ENCODE data around the gene UXT.
A peak's percentile ranks its signal among the peaks of the same experiment; 100 is the strongest.

UXT gene

DNA sequence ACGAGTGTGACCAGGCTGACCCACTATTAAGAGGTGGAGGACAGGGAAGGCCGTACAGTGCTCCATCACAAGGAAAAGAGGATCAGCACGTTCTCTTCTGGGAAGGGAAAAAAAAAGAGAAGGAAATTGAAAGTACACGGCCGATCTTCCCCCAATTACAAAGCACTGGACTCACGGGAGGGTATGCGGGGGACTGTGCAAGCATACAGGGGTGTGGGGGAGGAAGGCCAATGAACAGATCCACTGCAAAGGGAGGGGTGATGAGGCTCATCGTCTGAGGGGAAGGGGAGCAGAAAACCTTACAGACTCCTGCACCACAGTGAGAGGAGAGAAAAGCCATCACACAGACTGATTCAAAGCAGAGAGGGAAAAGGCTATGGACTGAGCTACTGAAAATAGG, 9.7 kb downstream of the UXT start:
- no peak for DNase-seq (ENCODE audit: low read depth in 2 of 2)

DNA sequence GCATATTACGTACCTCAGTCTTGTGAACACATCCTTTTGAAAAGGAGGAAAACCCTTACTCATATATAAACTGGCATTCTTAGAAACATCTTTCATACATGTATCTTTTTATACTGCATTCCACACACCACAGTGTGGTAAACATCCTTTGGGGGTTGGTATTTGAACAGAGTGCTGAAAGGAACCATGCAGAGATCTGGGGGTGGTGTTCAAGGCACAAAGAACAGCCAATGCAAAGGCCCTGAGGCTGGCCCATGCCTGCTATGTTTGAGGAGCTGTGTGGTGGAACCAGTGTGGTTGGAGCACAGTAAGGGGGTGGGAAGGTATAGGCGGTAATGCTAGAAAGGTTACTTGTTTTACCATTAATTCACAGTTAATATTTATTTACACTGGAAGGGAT, 10.6 kb downstream of the UXT start:
- no peak for DNase-seq (ENCODE audit: low read depth in 2 of 2)

DNA sequence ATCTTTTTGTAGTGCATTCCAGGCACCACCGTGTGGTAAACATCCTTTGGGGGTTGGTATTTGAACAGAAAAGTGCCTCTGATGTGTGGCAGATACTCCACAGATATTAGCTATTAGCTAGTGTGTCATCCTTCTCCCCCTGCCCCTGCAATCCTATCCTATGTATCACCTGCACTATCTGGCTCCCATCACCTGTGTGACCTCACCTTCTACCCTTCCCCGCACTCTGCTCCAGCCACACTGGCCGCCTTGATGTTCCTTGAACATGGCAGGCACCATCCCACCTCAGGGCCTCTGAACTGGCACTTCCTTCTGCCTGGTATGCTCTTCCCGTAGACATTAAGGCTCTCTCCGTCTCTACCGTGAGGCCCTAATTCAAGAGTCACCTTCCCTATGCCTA, 12.3 kb downstream of the UXT start:
- no peak for DNase-seq (ENCODE audit: low read depth in 2 of 2)

DNA sequence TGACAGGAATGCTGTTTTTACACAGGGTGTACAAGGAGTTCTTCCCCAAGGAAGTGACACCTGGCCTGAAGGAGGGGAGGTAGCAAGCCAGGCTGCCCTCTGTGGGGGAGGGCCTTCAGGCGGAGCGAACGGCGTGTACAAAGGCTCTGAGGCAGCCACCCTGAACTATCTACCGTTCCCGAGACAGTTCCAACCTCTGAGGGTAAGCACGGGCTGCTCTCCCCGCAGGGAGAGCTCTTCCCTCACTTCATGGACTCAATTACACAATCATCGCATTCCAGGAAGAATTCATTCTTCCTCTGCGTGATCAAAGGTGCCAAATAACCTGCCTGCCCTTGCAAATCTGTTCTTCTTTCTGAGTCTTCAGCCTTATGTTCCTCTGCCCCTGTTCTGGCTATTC, 13.4 kb downstream of the UXT start:
- no peak for DNase-seq (ENCODE audit: low read depth in 2 of 2)

DNA sequence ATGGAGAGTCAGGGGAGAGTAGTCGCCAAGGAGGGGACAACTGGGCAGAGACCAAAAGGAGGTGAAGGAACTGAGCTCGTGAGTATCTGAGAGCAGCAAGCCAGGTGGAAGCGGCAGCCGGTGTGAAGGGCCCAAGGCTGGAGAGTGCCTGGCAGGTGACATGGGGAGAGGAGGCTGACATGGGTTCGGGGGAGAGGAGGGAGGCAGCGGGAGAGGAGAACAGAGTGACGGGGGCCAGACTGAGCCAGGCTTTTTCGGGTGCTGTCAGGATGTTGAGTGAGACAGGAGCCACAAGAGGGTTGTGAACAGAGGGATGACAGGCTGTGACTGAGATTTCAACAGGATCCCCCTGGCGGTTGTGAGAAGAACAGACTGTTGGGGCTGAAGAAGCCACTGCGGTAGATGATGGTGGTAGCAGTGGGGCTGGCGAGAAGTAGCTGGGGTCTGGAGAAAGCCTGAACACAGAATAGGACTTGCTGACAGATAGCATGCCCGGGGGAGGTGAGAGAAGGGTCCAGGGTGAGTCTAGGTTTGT, 14.4 kb downstream of the UXT start:
- DNase-seq (ENCODE audit: low read depth in 2 of 2), result no peak

DNA sequence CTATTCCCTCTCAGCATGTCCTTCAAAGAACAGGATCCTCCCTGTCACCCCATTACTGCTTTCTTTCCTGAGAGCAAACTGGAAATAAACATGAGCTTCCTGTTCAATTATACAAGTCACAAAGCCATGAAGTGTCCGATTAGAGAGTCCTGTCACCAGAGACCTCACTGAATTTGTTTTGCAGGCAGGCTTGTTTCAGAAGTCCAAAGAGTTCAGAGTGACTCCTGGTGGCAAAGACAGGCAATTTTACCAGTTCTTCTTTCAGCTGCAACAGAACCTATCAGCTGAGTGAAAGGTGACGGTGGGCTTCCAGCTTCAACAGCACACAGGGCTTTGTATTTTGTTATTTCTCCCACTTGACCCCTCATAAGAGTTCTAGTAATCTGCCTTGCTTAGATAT, 15.1 kb downstream of the UXT start:
- no peak for DNase-seq (ENCODE audit: low read depth in 2 of 2)

DNA sequence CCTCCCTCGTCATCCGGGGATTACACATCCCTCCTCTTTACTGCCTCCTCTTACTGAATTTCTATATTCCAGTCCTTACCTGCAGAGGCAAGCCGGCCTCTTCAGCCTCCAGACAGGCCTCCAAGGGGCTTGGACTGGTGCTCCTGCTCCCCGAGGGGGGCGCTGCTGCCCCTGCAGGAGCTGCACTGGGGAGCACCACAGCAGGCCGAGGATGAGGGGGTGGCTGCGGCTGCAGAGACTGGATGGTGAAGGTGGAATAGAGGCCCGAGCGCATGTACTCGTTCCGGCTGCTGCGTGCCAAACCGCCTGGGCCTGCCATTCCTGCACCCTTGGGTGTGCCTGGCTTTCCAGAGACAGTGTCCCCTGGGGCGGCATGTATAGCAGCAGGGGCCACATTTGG, 20.2 kb downstream of the UXT start:
- DNase-seq (ENCODE audit: low read depth in 2 of 2), result no peak

DNA sequence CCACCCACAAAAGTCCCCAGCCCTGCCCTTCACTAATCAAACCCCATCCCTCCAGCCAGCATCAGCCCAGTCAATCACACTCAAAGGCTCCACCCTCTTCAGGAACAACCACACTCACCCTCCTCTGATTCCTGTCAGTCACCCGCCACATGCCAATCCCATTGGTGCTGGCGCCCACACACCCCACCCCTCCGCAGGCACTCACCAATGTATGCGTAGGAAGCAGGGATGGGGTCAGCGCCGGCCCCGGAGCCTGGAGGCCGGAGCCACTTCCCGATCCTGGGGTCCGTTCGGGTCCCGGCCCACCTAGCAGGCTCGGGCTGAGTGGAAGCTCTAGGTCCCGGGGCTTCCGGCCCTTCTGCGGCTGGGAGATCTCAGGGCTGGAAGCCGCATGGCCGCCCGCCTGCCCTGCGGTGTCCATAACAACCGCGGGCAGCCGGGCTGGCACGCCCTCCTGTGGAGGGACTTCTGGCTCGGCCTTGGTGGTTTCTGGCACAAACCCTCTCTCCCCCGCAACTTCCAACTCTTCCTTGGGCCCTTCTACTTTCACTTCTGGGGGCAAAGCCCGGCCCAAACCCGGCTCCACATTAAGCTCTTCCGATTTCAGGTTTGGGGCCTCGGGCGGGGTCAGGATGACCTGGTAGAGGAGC, 21.3 kb downstream of the UXT start:
- no peak for DNase-seq (ENCODE audit: low read depth in 2 of 2)

DNA sequence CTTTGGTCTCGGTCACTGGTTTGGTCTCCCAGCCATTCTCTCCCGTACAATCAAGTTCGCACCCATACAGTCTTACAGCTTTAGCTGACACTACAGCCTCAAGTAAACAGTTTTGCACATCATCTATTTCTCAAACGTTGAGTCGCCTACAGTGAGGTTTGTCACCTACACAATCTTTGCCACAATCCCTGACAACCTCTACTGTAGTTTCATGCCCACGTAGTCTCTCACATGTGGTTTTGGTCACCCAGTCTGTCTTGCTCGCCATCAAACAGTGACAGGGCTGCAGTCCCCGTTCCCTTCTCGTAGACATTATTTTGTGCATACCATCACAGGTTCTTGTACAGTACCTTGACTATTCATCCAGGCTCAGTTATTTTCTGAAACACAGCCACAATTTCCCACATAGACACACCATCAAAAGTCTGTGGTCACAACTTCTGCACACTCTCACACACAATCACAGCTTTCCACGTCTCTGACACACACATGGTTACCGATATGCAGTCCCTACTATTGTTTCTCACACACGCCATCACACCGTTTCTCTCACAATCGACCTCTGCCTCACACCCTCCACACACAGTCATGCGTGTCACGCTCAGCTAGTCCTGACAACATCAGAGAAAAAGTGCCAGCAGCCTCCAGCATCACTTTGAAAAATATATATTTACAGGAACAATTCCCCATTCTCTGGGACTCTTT, 24.0 kb downstream of the UXT start:
- no peak for DNase-seq (ENCODE audit: low read depth in 2 of 2)

DNA sequence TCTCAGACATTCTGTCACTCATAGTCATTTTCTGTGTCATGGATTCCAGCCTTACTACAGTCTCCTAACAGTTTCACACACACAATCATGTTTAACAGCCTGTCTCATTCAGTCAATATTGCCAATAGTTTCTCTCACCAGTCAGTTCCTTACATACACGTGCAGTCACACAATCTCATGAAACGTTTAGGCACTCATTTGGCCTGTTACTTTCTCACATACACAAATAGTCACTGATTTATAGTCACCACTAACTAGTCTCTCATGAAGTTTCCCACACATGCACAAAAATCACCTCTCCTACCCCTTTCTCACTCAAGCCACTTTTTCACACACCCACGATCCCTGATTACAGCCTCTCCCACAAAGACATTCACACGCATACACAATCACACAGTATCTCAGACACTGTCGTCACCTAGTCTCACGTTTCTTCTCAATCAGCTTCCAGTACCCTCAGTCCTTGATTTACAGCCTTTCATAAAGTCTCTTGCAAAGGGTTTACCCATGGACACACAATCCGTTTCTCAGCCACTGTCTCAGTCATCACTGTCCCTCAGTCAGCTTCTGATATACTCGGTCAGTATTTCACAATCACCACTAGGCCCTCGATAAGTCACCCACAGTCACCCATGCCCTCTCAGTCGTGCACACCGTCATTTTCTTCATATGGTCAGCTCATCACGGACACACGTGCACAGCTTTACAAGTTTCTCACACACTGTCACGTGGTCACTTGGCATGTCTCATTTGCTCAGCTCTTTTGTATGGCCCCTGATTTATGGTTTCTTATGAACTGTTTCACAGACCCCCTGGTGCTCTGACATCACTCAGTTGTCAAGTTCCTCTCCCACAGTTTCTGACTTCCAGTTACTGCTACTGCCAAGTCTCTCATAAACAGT, 25.0 kb downstream of the UXT start:
- DNase-seq (ENCODE audit: low read depth in 2 of 2), result no peak

DNA sequence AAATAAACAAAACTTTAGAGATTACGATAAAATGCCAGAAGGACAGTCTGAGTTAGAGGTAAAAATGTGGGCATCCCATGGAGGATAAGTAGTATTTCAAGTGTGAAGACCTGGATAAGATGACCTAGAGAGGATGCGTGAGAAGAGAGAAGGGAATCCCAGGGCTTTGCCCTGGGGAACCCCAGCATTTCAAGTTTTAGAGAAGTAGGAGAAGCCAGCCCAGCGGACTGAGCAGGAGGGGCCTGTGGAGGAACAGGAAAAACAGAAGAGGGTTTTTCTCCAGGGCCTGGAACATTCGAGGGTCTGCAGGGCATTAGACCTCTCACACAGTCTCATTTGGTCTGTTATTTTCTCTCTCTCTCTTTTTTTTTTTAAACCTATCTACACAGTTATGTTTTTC, 26.3 kb downstream of the UXT start:
- DNase-seq (ENCODE audit: low read depth in 2 of 2), result no peak

DNA sequence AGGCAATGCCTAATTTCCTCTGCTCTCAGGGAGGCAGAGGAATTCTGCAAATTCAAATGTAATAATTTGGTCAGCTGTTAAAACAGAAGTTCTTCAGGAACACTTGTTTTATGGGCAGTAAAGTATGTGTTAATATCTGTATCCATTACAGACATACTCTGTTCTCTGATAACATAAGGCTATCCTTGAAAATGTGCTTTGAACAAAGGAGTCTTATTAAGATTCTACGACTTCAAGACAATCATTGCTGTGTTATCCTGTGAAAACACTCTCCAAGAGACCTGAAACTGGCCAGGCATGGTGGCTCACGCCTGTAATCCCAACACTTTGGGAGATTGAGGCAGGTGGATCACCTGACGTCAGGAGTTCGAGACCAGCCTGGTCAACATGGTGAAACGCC, 27.3 kb downstream of the UXT start:
- DNase-seq (ENCODE audit: low read depth in 2 of 2), result no peak

DNA sequence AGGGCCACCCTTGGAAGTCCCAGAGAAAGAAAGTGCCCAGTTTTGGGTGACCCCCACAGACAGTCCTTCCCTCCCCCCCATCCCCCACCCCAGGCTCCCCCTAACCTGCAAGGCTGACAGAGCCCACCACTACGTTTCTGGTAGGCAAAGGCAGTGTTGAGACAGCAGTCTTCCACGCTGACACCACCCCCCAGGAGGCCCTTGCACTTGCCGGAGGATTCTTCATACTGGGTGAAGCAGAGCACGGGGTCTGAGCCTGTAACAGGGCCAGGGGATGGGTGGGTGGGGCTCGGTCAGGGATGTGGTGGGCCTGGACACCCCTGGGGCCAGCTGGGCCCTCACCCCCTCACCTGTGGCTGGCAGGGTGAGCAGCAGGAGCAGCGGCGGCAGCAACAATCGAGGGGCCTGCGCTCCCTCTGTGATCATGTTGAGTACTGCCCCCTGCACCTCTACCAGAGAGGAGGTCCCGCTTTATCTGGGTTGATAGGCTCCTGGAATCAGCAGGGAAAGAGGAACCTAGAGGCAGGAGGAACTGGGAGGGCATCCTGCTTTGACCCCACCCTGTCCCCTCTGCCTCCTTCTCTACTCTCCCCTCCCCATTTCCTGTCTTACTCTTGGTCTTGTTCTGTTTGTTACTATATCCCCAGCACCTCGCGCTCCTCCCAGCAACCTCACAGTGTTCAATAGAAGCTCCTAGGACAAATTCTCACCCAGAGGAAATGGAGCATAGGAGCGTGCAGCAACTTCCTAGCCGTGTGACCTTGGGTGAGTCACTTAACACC, 29.4 kb downstream of the UXT start, which contains the start of gene CFP:
TSS of gene CFP (minus strand) at position 512 of the 782 bp plus-strand sequence. CDS start at position 426, 86 bp downstream.
- no peak for DNase-seq (ENCODE audit: low read depth in 2 of 2)

DNA sequence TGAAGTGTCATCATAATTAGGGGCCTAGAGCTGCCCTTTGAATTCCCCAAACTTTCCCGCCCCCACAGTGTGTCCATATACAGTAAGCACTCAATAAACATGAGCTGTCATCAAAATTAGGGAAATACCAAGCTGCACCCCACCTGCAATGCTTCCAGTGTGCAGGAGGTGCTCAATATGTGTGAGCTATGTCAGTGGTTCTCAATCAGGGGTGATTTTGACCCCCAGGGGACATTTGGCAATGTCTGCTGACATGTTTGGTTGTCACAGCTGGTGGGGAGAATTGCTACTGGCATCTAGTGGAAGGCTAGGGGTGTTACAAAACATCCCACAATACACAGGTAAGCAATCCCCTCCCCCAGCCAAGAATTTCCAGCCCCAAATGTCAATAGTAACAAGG, 30.0 kb downstream of the UXT start:
- no peak for DNase-seq (ENCODE audit: low read depth in 2 of 2)

DNA sequence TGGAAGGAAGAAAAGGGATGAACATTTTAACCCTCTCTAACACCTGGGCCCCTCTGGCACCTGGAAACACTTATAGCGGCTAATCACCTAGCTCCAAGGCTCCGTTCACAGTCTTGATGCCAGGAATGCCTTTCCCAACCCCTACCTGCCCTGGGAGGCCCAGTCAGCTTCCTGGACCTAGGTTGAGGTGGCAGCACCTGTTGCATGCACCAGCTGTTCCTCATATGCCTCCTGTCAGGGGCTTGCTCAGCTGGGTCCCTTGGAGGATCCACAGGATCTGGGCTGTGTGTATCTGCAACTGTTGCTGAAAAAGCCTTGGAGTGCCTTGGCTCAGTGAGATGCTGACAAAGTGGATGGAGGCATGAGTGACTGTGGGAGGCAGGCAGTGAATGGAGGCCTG, 33.6 kb downstream of the UXT start:
- no peak for DNase-seq (ENCODE audit: low read depth in 2 of 2)

DNA sequence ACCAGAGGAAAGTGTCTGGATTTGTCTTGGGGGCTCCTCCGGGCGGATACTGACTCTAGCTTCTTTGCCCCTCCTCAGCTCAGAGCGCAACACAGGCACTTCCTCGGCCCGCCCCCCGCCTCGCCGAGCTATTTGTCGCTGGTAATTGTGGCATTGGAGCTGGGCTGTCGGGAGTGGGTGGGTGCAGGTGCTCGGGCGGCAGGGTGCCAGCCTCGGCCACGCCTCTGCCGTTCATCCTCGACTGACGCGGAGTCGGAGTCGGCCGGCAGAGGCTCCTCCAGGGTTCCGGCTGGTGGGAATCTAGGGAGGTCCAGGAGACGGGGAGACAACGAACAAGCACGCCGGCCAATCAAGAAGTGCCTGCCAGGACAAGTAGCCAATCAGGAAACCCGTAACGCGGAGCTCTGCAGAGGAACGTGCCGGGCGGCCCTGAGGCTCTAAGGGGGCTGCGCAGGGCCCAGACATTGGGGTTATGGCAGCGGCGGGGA, 35.4 kb downstream of the UXT start:
- no peak for DNase-seq (ENCODE audit: low read depth in 2 of 2)

DNA sequence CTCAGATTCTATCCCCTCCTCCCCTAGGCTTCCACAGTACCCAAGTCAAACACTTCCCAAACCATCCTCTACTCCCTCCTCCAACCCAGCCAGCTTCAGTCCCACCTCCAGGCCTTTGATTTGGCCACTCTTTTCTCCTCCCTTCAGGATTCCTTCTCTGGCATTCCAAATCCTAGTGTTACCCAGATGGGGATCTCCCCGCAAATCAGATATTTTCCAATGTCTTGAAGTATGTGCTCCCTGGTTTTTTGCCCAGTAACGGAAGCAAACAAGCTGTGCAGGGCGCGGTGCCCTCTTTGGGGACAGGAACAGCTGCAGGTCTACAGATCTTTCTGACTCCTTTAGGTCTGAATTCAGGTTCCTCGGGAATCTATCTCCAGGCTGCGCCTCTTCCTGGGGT, 37.1 kb downstream of the UXT start:
- DNase-seq (ENCODE audit: low read depth in 2 of 2), result no peak

DNA sequence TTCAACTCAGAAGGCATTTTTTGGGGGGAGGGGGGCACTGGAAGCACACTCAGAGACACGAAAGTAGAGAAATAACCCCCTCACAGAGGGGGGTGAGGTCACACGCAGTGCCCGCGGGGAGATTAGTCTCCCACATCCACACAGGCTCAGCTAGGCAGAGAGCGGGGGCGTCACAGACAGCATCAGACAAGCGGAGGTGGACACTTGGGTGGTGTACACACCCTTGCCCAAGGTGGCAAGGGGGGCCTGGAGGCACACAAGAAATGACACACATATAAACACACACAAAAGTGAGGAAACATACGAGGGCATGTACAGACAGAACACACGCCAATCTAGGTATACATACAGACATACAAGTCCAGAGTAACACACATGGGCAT, 38.7 kb downstream of the UXT start:
- DNase-seq (ENCODE audit: low read depth in 2 of 2), result no peak

DNA sequence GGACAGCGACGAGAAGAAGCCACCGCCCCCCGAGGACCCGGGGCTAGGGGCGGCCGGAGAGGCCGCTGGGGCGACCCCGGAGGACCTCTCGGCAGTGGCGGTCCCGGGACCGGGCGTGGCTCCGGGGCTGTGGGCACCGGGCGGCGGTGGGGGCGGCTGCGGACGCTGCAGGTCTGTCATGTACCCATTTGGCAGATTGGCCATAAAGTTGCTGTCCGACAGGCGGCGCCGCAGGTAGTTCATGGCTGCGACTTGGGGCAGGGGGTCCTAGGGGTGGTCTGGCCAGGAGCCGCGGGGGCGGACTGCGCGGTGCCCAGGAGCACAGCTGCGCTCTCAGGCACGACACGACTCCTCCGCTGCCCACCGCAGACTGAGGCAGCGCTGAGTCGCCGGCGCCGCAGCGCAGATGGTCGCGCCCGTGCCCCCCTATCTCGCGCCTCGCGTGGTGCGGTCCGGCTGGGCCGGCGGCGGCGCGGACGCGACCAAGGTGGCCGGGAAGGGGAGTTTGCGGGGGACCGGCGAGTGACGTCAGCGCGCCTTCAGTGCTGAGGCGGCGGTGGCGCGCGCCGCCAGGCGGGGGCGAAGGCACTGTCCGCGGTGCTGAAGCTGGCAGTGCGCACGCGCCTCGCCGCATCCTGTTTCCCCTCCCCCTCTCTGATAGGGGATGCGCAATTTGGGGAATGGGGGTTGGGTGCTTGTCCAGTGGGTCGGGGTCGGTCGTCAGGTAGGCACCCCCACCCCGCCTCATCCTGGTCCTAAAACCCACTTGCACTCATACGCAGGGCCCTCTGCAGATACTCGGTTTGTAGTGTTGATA, 39.3 kb downstream of the UXT start, which contains the start of gene SYN1:
TSS of gene SYN1 (minus strand) at position 372 of the 817 bp plus-strand sequence. CDS start at position 243, 129 bp downstream.
- DNase-seq (ENCODE audit: low read depth in 2 of 2), result peak; percentile 70 to 73

DNA sequence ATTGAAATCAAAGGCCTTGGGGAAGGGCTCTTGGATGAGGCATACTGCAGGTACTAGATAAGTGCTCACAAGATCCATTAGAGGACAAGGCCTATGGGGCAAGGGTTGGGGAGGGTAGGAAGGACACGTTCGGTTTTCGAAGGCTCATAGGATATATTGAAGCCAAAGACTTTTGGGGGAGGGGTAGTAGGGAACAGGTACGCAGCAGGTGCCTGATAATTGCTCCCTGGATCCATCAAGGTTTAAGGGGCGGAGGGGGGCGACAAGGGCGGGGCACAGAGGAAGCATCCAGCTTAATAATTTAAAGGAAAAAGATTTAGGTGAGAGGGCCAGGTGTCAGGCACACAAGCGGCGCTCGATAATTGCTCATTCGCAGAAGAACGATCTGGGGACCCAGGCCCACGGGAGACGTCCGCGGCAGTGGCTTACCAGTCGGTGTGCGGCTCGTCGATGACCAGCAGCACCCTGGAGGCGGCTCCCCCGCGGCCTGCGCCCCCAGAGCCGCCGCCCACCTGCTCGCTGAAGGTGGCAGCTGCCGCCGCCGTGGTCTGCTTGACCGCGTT, 40.0 kb downstream of the UXT start:
- no peak for DNase-seq (ENCODE audit: low read depth in 2 of 2)
